H1 (cell line): ENCODE results near the gene C2orf76. TPM values are rescaled to one million over a fixed set of nuclear protein-coding genes. Genes with fewer than 3 reads are reported as not detected.

Experiments used
- CTCF ChIA-PET: fragments of 300-600 bp; sonication (Branson Sonifier 250); formaldehyde crosslinking; loops from one replicate; lab custom pipeline; 2021; ENCODE audit not compliant: partially characterized antibody; lab: Charles Lee
- POLR2A ChIA-PET: fragments of 300-600 bp; sonication (Branson Sonifier 250); formaldehyde crosslinking; loops from one replicate; lab custom pipeline; 2021; ENCODE audit warnings: inconsistent platforms; ENCODE audit not compliant: partially characterized antibody; lab: Charles Lee
- DNase-seq, 2 experiments: peaks; one replicate each; pipeline versions ENCODE4 v3.0.0 to v3.0.0-alpha.2; 2010 to 2022; ENCODE audit warnings: low spot score in 2 of 2, low read depth in 1 of 2, mixed read lengths in 1 of 2
- FAIRE-seq: peaks from 2 replicates; lab custom pipeline; 2011; peaks lifted over from hg19 to GRCh38; lab: Jason Lieb, UNC
- H2AFZ ChIP-seq: 2 replicates; pipeline ENCODE4 v1.8.1; 2012; ENCODE audit warnings: low read length, inconsistent platforms
- H2AK5ac ChIP-seq: 2 replicates; pipeline ENCODE4 v1.6.1; 2013; ENCODE audit warnings: low read depth, low read length
- H2BK120ac ChIP-seq: replicated peaks from 2 replicates; pipeline ENCODE3; 2013; ENCODE audit warnings: low read depth, low read length, inconsistent platforms
- H2BK12ac ChIP-seq: 2 replicates; pipeline ENCODE4 v1.6.1; 2013; ENCODE audit warnings: low read depth, low read length
- H2BK15ac ChIP-seq: 2 replicates; pipeline ENCODE4 v1.6.1; 2013; ENCODE audit warnings: low read length
- H2BK20ac ChIP-seq: 2 replicates; pipeline ENCODE4 v1.6.1; 2013; ENCODE audit warnings: low read length
- H2BK5ac ChIP-seq: 2 replicates; pipeline ENCODE4 v1.6.1; 2013; ENCODE audit warnings: low read depth, low read length
- H3K14ac ChIP-seq: 2 replicates; pipeline ENCODE4 v1.6.1; 2013; ENCODE audit warnings: inconsistent platforms; ENCODE audit not compliant: insufficient read length
- H3K18ac ChIP-seq: 2 replicates; pipeline ENCODE4 v1.6.1; 2013; ENCODE audit warnings: low read length; ENCODE audit errors: extremely low read depth
- H3K23ac ChIP-seq: 2 replicates; pipeline ENCODE4 v1.6.1; 2013; ENCODE audit warnings: inconsistent platforms; ENCODE audit not compliant: insufficient read length
- H3K23me2 ChIP-seq: 2 replicates; pipeline ENCODE4 v1.6.1; 2013; ENCODE audit warnings: low read depth, low read length
- H3K27ac ChIP-seq: 2 replicates; pipeline ENCODE4 v1.6.1; 2011; ENCODE audit warnings: low read depth, low read length, inconsistent platforms
- H3K27me3 ChIP-seq, 4 experiments: replicated peaks in 1 of 4; 1 replicate in 1 of 4; 2 replicates in 3 of 4; pipeline versions ENCODE4 v1.6.1 to v1.8.1; 2011 to 2013; ENCODE audit warnings: low read length in 3 of 4, mild to moderate bottlenecking in 3 of 4, inconsistent platforms in 2 of 4, mixed read lengths in 2 of 4, moderate library complexity in 1 of 4; ENCODE audit not compliant: control insufficient read depth in 3 of 4, insufficient read depth in 3 of 4; ENCODE audit errors: extremely low read depth in 1 of 4
- H3K36me3 ChIP-seq, 4 experiments: 2 replicates each; pipeline versions ENCODE4 v1.6.1 to v1.8.1; 2011 to 2013; ENCODE audit warnings: mild to moderate bottlenecking in 4 of 4, low read length in 3 of 4, moderate library complexity in 2 of 4, control low read depth in 1 of 4, inconsistent platforms in 1 of 4; ENCODE audit not compliant: insufficient read depth in 4 of 4, control insufficient read depth in 2 of 4
- H3K4ac ChIP-seq: replicated peaks from 2 replicates; pipeline ENCODE3; 2013; ENCODE audit warnings: low read length, low read depth, mixed read lengths, inconsistent platforms; ENCODE audit not compliant: insufficient read length
- H3K4me1 ChIP-seq, 4 experiments: replicated peaks in 1 of 4; 1 replicate in 1 of 4; 2 replicates in 3 of 4; pipeline versions ENCODE4 v1.6.1 to v1.8.1; 2011 to 2013; ENCODE audit warnings: low read length in 3 of 4, inconsistent platforms in 2 of 4, mixed read lengths in 1 of 4; ENCODE audit not compliant: insufficient read depth in 4 of 4, control insufficient read depth in 3 of 4
- H3K4me2 ChIP-seq, 2 experiments: 2 replicates each; pipeline versions ENCODE4 v1.6.1 to v1.8.1; 2011 to 2013; ENCODE audit warnings: low read depth in 2 of 2, low read length in 2 of 2, control low read depth in 1 of 2, inconsistent platforms in 1 of 2, mild to moderate bottlenecking in 1 of 2; ENCODE audit not compliant: insufficient read depth in 1 of 2
- H3K4me3 ChIP-seq, 4 experiments: fragments of 200-600, 300-600 bp in 1 of 4; sonication (generic), shearing (Covaris generic), sonication (Bioruptor Twin) in 1 of 4; 2 replicates each; pipeline versions ENCODE4 v1.5.1 to v1.8.1; 2011 to 2016; ENCODE audit warnings: low read length in 4 of 4, low read depth in 3 of 4, control low read depth in 2 of 4, inconsistent platforms in 2 of 4, mild to moderate bottlenecking in 2 of 4, mixed read lengths in 1 of 4, moderate library complexity in 1 of 4; ENCODE audit not compliant: insufficient read depth in 2 of 4; ENCODE audit errors: extremely low read depth in 1 of 4
- H3K56ac ChIP-seq: replicated peaks from 2 replicates; pipeline ENCODE3; 2013; ENCODE audit warnings: low read depth, mild to moderate bottlenecking, mixed read lengths, low read length, inconsistent platforms; ENCODE audit not compliant: insufficient read length
- H3K79me1 ChIP-seq: 2 replicates; pipeline ENCODE4 v1.6.1; 2013; ENCODE audit warnings: low read depth, low read length, control low read depth
- H3K79me2 ChIP-seq, 2 experiments: 2 replicates each; pipeline versions ENCODE4 v1.6.1 to v1.8.1; 2012 to 2013; ENCODE audit warnings: low read length in 2 of 2, mild to moderate bottlenecking in 2 of 2, inconsistent platforms in 1 of 2; ENCODE audit not compliant: insufficient read depth in 2 of 2, control insufficient read depth in 1 of 2
- H3K9ac ChIP-seq, 4 experiments: replicated peaks in 1 of 4; 1 replicate in 1 of 4; 2 replicates in 3 of 4; pipeline versions ENCODE4 v1.6.1 to v1.8.1; 2011 to 2013; ENCODE audit warnings: low read depth in 3 of 4, low read length in 3 of 4, control low read depth in 2 of 4, mild to moderate bottlenecking in 2 of 4, moderate library complexity in 2 of 4, inconsistent platforms in 1 of 4; ENCODE audit errors: extremely low read depth in 1 of 4
- H3K9me3 ChIP-seq, 2 experiments: 2 replicates each; pipeline versions ENCODE4 v1.6.1 to v1.8.1; 2012 to 2013; ENCODE audit warnings: mild to moderate bottlenecking in 2 of 2, moderate library complexity in 2 of 2, control low read depth in 1 of 2, inconsistent platforms in 1 of 2, low read depth in 1 of 2, low read length in 1 of 2, mixed read lengths in 1 of 2; ENCODE audit not compliant: insufficient read depth in 2 of 2
- H4K20me1 ChIP-seq, 2 experiments: replicated peaks in 1 of 2; 2 replicates each; pipeline versions ENCODE3 to v1.8.1; 2011 to 2013; ENCODE audit warnings: inconsistent platforms in 2 of 2, low read length in 2 of 2, mild to moderate bottlenecking in 1 of 2; ENCODE audit not compliant: insufficient read depth in 2 of 2, control insufficient read depth in 1 of 2
- H4K5ac ChIP-seq: 2 replicates; pipeline ENCODE4 v1.6.1; 2013; ENCODE audit warnings: low read length, low read depth, mixed read lengths, inconsistent platforms; ENCODE audit not compliant: insufficient read length
- H4K8ac ChIP-seq: 2 replicates; pipeline ENCODE4 v1.8.0; 2013; ENCODE audit warnings: mild to moderate bottlenecking, moderate library complexity, low read length, inconsistent platforms; ENCODE audit not compliant: insufficient read depth; ENCODE audit errors: extremely low read depth
- H4K91ac ChIP-seq: replicated peaks from 2 replicates; pipeline ENCODE3; 2013; ENCODE audit warnings: low read length, mixed read lengths, inconsistent platforms; ENCODE audit not compliant: insufficient read length
- BACH1 ChIP-seq: IDR thresholded peaks from 2 replicates; pipeline ENCODE4 v1.6.1; 2012; ENCODE audit warnings: low read length, improper control_type of control experiment
- NANOG ChIP-seq: IDR thresholded peaks from 2 replicates; pipeline ENCODE4 v1.6.1; 2011; ENCODE audit warnings: low read length, low read depth, mild to moderate bottlenecking, inconsistent platforms; ENCODE audit not compliant: insufficient read depth, poor library complexity, severe bottlenecking
- SIRT6 ChIP-seq: IDR thresholded peaks from one replicate; pipeline ENCODE4 v1.7.1; 2012; ENCODE audit warnings: low read length, inconsistent platforms
- TAF1 ChIP-seq: IDR thresholded peaks from 2 replicates; pipeline ENCODE4 v1.6.1; 2011; ENCODE audit warnings: mild to moderate bottlenecking, low read depth, low read length
- WGBS, 2 experiments: shearing (Covaris generic) in 1 of 2; methylation state at CpG; one replicate each; pipeline versions ENCODE4 v1.1.6 to v1.1.7; 2013 to 2015; ENCODE audit warnings: low lambda C conversion rate in 2 of 2, mixed read lengths in 2 of 2, inconsistent platforms in 1 of 2, low coverage in 1 of 2, missing lambda C conversion rate in 1 of 2; ENCODE audit not compliant: insufficient replicate concordance in 2 of 2, insufficient coverage in 1 of 2, insufficient read length in 1 of 2; ENCODE audit errors: extremely low coverage in 1 of 2, missing lambda C conversion rate in 1 of 2; 5-methylcytosine and 5-hydroxymethylcytosine counted together
- polyA plus RNA-seq, 7 experiments: library from polyadenylated mRNA; depleted of rRNA in 3 of 7; stranded (reverse) in 5 of 7; unstranded in 2 of 7; fragments of >200 nt in 5 of 7; fragments of 200-250 nt in 2 of 7; gene quantifications; 1 replicate in 5 of 7; 2 replicates in 1 of 7; 4 replicates in 1 of 7; pipeline versions ENCODE4 v1.2.1 to v1.2.3, GENCODE V29; 2011 to 2013; ENCODE audit warnings: missing spikeins in 2 of 7, mixed read lengths in 2 of 7
- total RNA-seq: library from RNA; stranded (reverse); fragmentation: NEBNext Ultra II Directional; extraction: Animal tissue kit (Norgen Biotek cat#: 25700); gene quantifications from 2 replicates; pipeline ENCODE4 v1.2.1, GENCODE V29; 2021

C2orf76 gene
- total and polyA plus RNA-seq, 2 of the 8 experiments (the other 6 are each of a cell fraction or from before 2014, with no cell fraction given): 4.4 to 5.0 TPM

GRCh38 chr2:119308793-119309330 is 57.8 kb downstream of the C2orf76 start:
- TF ChIP-seq TAF1: no peak
- no peak for TF ChIP-seq BACH1
- TF ChIP-seq SIRT6: no peak
- no peak for TF ChIP-seq NANOG
- TF ChIP-seq, all 59 proteins: peak for 0
- no peak overlapping the region for H4K8ac ChIP-seq
- no peak overlapping the region for H2BK12ac ChIP-seq
- H4K5ac ChIP-seq: no peak overlapping the region
- H4K20me1 ChIP-seq: no peaks in the 10 kb centered on the region
- no peaks in the 10 kb centered on the region for H3K9me3 ChIP-seq
- H3K4ac ChIP-seq: no peak overlapping the region
- no peak overlapping the region for H3K56ac ChIP-seq
- H2BK120ac ChIP-seq: no peak overlapping the region
- H2BK5ac ChIP-seq: no peak overlapping the region
- H3K23me2 ChIP-seq: no peaks in the 10 kb centered on the region
- no peaks in the 10 kb centered on the region for H3K79me2 ChIP-seq
- no peak overlapping the region for H2BK15ac ChIP-seq
- no peaks in the 10 kb centered on the region for H3K36me3 ChIP-seq
- FAIRE-seq (no peak), DNase-seq (no peak)
- H3K18ac ChIP-seq: no peak overlapping the region
- 91% methylated on average over 4 of the region's 4 CpGs; no CpG with 5 or more reads in 1 of the 2 experiments for WGBS, 2 experiments
- H3K4me2 ChIP-seq: no peak overlapping the region
- H3K14ac ChIP-seq: no peak overlapping the region
- no peaks in the 10 kb centered on the region for H3K27me3 ChIP-seq
- H3K23ac ChIP-seq: no peak overlapping the region
- H4K91ac ChIP-seq: no peak overlapping the region
- peaks cover 0 to 5% (median 1%) of the 10 kb centered on the region in 4 experiments; a peak in 2 of 7 replicates for H3K4me1 ChIP-seq
- H3K9ac ChIP-seq: no peak overlapping the region
- H2BK20ac ChIP-seq: no peak overlapping the region
- ChIA-PET POLR2A (no interaction called here), CTCF (interaction anchor here (1.2 to 1.6 kb wide), 3 partner anchors 15 to 297 kb away, joined by 3 to 5 read pairs (median 3); no protein-coding TSS in a partner anchor)
- H3K4me3 ChIP-seq: no peak overlapping the region
- H3K79me1 ChIP-seq: no peaks in the 10 kb centered on the region
- no peak overlapping the region for H3K27ac ChIP-seq
- H2AK5ac ChIP-seq: no peak overlapping the region
- no peak overlapping the region for H2AFZ ChIP-seq
